Heart left ventricle (tissue), 13 donors: ENCODE results near the gene MOGAT1.

Source experiments
- POLR2A ChIP-seq, 2 donors: fragments of 450-650 bp; IDR thresholded peaks; one replicate each; pipeline ENCODE4 v1.6.1; 2017; ENCODE audit warnings: antibody characterized with exemption in 2 of 2, mild to moderate bottlenecking in 2 of 2, moderate library complexity in 2 of 2
- TF ChIP-seq, protein P1 (sequence below), 12 donors: fragments of 200-600 bp; sonication (generic) in 4 of 12; IDR thresholded peaks; one replicate each; pipeline versions ENCODE4 v1.5.0 to v1.8.0; 2018 to 2022; ENCODE audit warnings: antibody characterized with exemption in 12 of 12, mild to moderate bottlenecking in 5 of 12
- donor health status: ischemic (EF 13 %, LVEDD 7.1; RV severe dilation, severe dysfunction).
- donor health status: DM: no; HTN: yes; CAD: no.
- donor health status: DM: no; HTN: no; CAD: no.
- donor health status: ischemic (EF 25% LVEDD 6.9; RV normal size, moderate dysfunction).
- donor health status: ischemic (EF 25% LVEDD 5.7; RV mildly dilated, moderate dysfunction).
- donor health status: ischemic (EF 35%, LVEDD 5.7; RV mildly dilated, moderate dysfunction).
- donor health status: nonischemic (EF 11% LVEDD 7.7; RV severe dilation, severe dysfunction).
- donor health status: DM: yes; HTN: yes; CAD: no.
- donor health status: PGD.
- donor health status: ischemic (EF 29% LVEDD 5.4; RV normal size, mild dysfunction).
- donor health status: nonischemic (EF 23%, LVEDD 6.1; RV moderate dilation, normal function).

DNA sequence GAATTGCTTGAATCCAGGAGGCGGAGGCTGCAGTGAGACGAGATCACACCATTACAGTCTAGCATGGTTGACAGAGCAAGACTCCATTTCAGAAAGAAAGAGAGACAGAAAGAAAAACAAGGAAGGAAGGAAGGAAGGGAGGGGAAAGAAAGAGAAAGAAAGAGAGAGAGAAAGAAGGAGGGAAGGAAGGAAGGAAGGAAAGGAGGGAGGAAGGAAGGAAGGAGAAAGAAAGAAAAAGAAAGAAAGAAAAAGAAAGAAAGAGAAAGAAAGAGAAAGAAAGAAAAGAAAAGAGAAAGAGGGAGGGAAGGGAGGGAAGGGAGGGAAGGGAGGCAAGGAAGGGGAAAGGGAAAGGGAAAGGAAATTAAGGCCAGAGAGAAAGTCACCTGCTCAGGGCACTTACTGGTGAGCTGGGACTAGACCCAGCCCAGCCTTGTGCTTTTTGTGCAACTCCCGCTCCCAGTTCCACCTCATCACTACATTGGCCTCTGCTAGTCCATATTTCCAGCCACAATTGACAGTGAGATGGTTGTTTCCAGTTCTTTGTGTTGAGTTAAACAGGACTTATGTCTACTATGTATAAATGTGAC lies 35.7 kb downstream of the MOGAT1 start:
- TF ChIP-seq, protein P1, sequence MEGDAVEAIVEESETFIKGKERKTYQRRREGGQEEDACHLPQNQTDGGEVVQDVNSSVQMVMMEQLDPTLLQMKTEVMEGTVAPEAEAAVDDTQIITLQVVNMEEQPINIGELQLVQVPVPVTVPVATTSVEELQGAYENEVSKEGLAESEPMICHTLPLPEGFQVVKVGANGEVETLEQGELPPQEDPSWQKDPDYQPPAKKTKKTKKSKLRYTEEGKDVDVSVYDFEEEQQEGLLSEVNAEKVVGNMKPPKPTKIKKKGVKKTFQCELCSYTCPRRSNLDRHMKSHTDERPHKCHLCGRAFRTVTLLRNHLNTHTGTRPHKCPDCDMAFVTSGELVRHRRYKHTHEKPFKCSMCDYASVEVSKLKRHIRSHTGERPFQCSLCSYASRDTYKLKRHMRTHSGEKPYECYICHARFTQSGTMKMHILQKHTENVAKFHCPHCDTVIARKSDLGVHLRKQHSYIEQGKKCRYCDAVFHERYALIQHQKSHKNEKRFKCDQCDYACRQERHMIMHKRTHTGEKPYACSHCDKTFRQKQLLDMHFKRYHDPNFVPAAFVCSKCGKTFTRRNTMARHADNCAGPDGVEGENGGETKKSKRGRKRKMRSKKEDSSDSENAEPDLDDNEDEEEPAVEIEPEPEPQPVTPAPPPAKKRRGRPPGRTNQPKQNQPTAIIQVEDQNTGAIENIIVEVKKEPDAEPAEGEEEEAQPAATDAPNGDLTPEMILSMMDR (IDR thresholded peaks at IDR 0.05), result no peak
- TF ChIP-seq POLR2A (IDR thresholded peaks at IDR 0.05), result no peak
